ENCODE results near the gene PNPLA7.

The PNPLA7 gene

DNA sequence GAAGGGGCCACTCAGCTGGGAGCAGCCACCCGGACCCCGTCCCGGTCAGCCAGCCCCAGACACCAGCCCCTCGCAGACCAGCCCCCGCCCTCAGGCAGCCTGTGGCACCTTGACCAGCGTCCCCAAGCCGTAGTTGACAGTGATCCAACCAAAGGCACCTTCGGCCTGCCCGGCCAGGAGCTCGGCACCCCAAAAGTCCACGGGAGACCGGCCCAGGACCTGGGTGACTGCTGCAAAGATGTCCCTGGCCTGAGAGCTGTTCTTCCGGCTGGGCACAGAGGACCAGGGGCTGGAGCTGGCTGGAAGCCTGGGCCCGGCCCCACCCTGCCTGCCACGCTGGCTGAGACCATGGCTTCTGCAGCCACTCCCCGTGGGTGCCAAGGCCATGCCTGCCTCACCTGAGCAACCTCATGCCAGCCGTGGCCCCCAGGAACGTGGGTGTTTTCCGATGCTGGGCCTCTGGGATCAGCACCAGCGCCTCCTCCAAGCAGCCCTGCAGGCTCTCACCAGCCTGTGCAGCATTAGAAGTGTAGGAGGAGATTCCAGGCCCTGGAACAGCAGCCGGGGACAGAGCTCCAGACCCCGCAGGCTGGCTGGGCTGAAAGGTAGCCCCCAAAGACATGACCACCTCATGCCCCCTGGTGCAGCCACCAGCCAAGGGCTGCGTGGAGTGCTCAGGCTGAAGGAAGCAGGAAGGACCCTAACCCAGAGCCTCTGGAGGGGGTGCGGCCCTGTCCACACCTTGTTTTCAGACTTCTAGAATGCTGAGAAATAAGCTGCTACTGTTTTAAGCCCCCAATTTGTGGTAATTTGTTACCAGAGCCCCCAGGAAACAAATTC lies 113.2 kb downstream of the PNPLA7 start:
- no peak for DNase-seq (ENCODE audit: low read depth in 2 of 2)

GRCh38 chr9:137435980-137436760 lies 114.0 kb downstream of the PNPLA7 start:
- no peak for DNase-seq (ENCODE audit: low read depth in 2 of 2)

DNA sequence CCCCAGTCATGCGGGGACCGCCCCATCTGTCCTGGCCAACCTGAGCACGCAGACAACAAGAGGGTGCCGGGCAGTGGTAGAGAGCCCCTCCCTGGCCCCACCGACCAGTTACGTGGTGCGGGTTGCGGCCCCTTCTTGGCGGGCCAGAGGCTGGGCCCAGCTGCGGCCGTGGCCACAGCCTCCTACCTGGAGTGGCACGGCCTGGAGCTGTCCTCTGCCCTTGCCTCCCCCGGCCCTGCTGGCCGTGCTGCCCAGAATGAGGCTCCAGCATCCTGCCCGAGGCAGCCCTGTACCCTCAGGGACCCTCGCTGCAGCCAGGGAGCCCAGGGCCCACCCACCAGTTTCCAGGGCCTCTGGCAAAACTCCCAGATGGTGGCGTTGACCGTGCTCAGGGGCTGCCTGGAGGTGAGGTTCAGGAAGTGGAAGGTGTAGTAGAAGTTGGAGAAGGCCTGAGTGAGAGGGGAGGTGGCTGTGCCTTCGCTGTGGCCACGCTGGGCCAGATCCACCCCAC lies 114.8 kb downstream of the PNPLA7 start:
- DNase-seq (ENCODE audit: low read depth in 2 of 2), result no peak

GRCh38 chr9:137434498-137435380 lies 115.5 kb downstream of the PNPLA7 start:
- DNase-seq (ENCODE audit: low read depth in 2 of 2), result no peak

- DNase-seq (ENCODE audit: low read depth in 2 of 2), result no peak
These were observed 116.2 kb downstream of the PNPLA7 start for GRCh38 chr9:137433916-137434431.

DNA sequence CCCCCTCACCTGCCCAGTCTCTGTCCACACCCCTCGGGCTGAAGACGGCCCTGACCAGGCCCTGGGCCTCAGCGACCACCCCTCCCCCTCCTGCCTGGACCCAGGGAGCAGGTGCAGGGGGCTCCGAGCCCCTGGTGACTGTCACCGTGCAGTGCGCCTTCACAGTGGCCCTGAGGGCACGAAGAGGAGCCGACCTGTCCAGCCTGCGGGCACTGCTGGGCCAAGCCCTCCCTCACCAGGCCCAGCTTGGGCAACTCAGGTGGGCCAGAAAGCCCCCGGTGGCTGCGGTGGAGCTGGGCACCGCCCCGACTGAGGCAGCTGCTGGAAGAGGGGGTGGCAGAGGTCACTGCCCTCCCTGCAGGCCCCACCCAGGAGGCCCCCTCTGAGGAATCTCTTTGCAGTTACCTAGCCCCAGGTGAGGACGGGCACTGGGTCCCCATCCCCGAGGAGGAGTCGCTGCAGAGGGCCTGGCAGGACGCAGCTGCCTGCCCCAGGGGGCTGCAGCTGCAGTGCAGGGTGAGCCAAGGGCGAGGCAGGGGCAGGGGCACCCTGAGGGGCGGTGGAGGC lies 116.8 kb downstream of the PNPLA7 start:
- no peak for DNase-seq (ENCODE audit: low read depth in 2 of 2)

DNA sequence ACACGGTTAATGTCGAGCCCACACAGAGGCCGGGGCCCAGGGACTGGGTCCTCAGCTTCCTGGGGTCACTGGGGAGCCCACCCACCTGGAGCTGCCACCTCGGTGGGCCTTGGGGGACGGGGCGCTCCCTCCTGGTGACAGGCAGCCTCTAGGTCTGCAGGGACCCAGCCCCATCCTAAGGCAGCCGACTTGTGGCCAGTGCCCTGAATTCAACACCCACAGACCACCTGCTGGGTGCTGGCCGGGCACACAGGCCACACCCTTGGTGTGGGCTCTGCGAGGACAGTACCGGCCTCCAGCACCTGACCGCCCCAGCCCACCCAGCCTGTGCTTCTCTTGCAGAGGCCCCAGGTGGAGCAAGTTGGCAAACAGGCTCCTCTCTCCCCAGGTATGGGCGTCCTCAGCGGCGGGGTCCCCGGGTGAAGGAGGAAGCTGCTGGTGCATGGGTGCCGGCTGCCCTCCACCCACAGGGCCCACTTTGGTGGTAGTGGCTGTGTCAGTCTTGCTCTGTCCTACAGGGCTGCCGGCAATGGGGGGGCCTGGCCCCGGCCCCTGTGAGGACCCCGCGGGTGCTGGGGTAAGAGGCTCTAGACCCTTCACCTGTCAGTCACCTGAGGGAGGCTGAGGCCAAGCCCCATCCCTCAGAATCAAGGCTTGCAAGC lies 117.4 kb downstream of the PNPLA7 start:
- no peak for DNase-seq (ENCODE audit: low read depth in 2 of 2)

GRCh38 chr9:137431416-137431931 lies 118.7 kb downstream of the PNPLA7 start:
- no peak for DNase-seq (ENCODE audit: low read depth in 2 of 2)

DNA sequence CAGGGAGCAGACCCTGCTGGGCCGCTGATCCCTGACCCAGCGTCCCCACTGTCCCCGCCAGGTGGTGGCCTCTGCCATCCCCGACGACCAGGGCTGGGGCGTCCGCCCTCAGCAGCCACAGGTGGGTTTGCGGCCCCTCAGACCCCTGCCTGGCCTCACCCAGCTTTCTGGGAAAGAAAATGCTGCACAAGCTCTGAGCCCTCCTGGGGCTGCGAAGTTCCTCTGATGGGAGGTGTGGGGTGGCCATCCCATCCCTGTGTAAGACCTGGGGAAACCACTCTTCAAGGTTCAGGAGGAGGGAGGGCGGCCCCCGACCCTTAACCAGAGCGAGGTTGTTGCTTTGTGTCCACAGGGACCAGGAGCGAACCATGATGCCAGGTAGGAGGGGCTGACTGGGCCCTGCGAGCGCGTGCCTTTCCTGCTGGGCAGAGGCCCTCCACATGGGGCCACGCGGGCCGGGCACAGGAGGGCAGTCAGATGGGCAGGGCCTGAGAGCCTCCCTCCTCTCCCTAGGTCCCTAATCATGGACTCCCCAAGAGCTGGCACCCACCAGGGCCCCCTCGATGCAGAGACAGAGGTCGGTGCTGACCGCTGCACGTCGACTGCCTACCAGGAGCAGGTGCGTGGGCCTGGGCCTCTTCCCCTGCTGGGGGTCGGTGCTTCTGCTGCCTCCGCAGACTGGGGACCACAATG lies 119.3 kb downstream of the PNPLA7 start:
- no peak for DNase-seq (ENCODE audit: low read depth in 2 of 2)

DNA sequence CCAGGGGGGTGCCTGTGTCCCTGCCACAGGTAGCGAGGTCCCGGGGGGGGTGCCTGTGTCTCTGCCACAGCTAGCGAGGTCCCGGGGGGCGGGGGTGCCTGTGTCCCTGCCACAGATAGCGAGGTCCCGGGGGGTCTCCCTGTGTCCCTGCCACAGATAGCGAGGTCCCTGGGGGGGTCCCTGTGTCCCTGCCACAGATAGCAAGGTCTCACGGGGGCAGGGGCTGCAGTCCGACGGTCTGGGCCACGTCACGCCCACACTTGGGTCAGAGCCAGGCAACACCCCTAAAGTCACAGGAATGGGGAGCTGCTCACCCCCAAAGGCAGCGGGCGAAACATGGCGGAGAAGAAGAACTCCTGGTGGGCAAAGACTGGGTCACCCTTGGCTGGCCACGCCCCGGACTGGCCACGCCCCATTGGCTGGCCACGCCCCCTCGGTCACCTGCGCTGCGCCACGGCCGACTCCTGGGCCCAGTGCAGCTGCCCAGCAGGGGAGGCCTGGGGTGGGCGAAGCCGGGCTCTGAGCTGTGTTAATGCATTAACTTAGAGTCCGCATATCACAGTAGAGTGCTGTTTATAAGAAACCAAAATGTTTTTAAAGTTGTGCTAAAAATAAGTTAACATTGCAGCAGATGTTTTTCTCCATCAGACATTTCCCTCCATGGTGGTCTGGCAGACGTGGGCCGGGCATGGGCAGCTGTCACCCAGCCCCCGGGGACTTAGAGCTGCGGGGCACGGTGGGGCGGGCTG lies 120.1 kb downstream of the PNPLA7 start:
- no peak for DNase-seq (ENCODE audit: low read depth in 2 of 2)

GRCh38 chr9:137429546-137429890 lies 120.7 kb downstream of the PNPLA7 start:
- no peak for DNase-seq (ENCODE audit: low read depth in 2 of 2)

GRCh38 chr9:137428841-137429545 lies 121.2 kb downstream of the PNPLA7 start:
- no peak for DNase-seq (ENCODE audit: low read depth in 2 of 2)

- no peak for DNase-seq (ENCODE audit: low read depth in 2 of 2)
These were observed 121.9 kb downstream of the PNPLA7 start for GRCh38 chr9:137428311-137428630.

DNA sequence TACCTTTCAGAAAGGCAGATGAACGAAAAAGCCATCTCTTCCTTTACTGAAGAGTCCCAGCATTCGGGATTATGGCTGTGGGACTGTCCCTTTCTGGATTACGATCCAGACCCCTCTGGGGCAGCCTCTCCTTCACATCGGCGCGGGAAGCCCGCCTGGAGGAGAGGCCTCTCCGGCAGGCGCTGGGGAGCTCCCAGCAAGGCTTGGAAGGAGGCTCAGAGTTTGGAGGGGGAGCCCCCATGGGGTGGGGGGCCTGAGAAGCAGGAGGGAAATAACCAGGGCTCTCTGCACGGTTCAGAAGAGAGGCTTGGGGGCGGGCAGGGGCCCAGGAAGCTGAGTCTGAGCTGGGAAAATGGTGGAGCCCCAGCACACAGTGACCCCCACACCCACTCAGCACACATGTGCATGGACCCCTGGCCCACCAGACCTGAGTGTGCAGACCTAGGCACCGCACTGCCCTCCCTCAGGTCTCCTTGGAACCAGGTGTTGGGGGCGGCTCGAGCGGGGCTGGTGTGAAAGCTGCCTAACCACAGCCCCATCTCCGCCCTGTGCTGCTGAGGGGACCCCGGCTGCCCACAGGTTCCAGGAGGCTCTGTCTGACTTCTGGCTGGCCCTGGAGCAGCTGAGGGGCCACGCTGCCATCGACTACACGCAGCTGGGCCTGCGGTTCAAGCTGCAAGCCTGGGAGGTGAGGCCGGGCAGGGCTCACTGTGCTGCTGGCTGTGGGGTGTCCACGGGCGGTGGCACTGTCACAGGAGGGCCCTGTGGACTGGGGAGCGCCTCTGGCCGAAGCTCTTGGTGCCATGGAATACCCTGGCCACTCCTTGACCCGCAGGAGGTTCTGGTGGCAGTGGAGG lies 122.5 kb downstream of the PNPLA7 start:
- DNase-seq (ENCODE audit: low read depth in 2 of 2), result no peak

DNA sequence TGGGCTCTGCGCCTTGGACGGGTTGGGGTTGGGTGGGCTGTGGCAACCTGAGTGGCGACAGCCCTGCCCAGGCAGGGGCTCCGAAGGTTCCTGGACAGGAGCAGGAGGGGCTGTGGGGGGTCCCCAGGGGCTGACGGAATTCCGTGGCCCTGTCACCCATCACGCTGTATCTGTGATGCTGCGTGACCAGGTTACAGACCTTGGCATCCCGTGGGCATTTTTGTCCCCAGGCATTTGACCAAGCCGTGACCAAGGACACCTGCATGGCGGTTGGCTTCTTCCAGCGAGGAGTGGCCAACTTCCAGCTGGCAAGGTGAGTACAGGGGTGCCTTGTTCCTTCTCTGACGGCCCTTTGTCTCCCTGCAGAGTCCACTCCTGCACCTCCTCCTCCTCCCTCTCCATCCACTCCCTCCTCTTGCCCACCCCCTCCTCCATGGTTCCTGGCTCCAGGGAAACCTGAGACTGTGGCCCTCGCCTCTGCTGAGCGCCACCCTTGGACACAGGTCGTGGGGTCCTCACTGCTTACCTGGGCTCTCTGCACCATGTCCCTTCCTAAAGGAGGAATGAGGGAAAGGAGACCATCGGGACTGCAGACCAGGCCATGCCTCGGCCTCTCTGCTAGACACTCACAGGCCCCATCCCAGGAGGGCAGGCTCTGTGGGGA lies 124.1 kb downstream of the PNPLA7 start:
- no peak for DNase-seq (ENCODE audit: low read depth in 2 of 2)

DNA sequence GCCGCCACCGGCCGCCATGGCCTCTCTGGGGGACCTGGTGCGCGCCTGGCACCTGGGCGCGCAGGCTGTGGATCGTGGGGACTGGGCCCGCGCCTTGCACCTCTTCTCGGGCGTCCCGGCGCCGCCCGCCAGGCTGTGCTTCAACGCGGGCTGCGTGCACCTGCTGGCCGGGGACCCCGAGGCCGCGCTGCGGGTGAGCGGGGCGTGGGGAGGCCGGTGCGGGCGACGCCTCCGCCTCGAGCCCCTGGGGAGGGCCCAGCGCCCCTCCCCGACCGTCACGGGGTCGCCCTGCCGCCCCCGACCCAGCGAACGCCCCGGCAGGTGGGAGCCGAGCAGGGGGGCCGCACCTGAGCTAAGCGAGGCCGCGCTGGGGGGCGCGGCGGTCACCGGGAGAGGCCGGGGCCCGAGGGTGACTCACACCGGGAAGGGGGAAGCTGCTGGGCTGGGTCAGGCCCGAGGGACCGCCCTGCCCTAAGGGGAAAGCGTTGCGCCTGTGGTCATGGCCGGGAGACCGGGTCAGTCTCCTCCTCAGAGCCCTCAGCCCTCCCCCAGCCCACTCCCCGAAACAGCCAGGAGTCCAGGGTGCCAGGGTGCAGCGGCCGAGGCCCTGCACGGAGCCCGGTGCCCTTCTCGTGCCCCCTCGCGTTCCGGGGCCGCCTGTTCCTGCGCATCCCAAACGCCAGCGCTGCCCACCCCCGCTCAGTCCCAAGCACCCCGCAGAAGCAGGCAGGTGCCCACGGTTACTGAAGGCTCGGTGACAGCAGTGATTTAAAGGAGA lies 126.5 kb downstream of the PNPLA7 start:
- no peak for DNase-seq (ENCODE audit: low read depth in 2 of 2)
